ENCODE results near the gene CLCN4.

The CLCN4 gene

GRCh38 chrX:10246846-10247245, 90.1 kb downstream of the CLCN4 start:
- DNase-seq: no peak

- no peak for DNase-seq
These were observed 98.0 kb downstream of the CLCN4 start for GRCh38 chrX:10254739-10255138.

GRCh38 chrX:10259716-10260115, 102.9 kb downstream of the CLCN4 start:
- no peak for DNase-seq

- DNase-seq: no peak
These were observed 109.0 kb downstream of the CLCN4 start for GRCh38 chrX:10265775-10266174.

GRCh38 chrX:10278716-10279115, 121.9 kb downstream of the CLCN4 start:
- no peak for DNase-seq

GRCh38 chrX:10280071-10280470, 123.3 kb downstream of the CLCN4 start:
- DNase-seq: peak; percentile 23

GRCh38 chrX:10282490-10282889, 125.7 kb downstream of the CLCN4 start:
- no peak for DNase-seq

- DNase-seq: no peak
These were observed 129.4 kb downstream of the CLCN4 start for GRCh38 chrX:10286195-10286594.

Measured in NCI-H1694 (cell line).